NCI-H524 treated with DMSO at 0.1 percent for 48 hours (cell line): ENCODE data around the gene RASL10B.

ENCODE experiments used
- DNase-seq: peaks from one replicate; lab custom pipeline; 2025; lab: John Stamatoyannopoulos, UW

Gene RASL10B

GRCh38 chr17:35717475-35717874 lies 14.0 kb upstream of the RASL10B start:
- no peak for DNase-seq

GRCh38 chr17:35723735-35724134 lies 7.7 kb upstream of the RASL10B start:
- no peak for DNase-seq

GRCh38 chr17:35725058-35725457 lies 6.4 kb upstream of the RASL10B start:
- no peak for DNase-seq

GRCh38 chr17:35725802-35726126 lies 5.7 kb upstream of the RASL10B start:
- no peak for DNase-seq

- DNase-seq = no peak
These were observed 5.1 kb upstream of the RASL10B start for GRCh38 chr17:35726127-35726952.

DNA sequence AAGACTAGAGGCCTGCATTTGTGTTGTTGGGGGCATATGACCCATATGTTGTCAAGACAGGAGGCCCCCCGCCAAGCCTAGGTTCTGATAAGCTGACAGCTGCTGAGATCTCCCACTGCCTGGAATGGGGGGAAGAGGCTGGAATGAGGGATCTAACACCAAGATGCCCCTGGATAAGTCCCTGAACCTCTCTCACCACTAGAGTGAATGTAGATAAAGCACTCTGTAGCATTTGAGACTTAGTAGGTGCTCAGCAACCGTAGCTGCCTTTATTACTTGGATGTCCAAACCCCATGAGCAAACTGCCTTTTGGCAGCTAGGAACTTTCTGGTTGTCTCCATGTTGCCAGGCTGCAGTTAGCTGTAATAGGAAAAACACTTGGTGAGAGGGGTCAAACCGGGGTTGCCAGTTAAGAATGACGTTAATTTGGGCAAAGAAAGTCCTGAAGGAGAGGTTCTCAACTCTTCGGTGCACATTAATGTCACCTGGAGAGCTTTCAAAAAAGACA lies 4.4 kb upstream of the RASL10B start:
- no peak for DNase-seq

- no peak for DNase-seq
These were observed 3.8 kb upstream of the RASL10B start for GRCh38 chr17:35727635-35728034.

- DNase-seq = no peak
These were observed 2.9 kb upstream of the RASL10B start for GRCh38 chr17:35728551-35728950.

DNA sequence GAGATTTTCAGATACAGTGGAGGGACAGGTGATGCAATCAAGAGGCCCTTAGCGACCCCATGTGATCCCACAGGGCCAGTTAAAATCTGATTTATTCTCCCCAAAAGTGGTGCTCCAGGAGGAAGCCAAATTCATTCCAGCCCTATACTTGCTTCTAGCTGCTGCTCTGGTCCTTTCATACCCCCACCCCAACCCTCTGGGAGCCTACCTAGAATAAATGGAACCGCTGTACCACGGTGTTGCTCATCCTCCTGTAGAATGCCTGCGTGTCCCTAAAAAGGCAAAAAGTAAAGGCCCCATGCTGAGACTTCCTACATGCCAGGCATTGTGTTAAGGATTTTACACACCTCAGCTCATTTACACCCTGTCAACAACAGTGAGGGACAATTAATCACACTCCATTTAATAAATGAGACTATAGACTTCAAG lies 2.0 kb upstream of the RASL10B start:
- DNase-seq = no peak

DNA sequence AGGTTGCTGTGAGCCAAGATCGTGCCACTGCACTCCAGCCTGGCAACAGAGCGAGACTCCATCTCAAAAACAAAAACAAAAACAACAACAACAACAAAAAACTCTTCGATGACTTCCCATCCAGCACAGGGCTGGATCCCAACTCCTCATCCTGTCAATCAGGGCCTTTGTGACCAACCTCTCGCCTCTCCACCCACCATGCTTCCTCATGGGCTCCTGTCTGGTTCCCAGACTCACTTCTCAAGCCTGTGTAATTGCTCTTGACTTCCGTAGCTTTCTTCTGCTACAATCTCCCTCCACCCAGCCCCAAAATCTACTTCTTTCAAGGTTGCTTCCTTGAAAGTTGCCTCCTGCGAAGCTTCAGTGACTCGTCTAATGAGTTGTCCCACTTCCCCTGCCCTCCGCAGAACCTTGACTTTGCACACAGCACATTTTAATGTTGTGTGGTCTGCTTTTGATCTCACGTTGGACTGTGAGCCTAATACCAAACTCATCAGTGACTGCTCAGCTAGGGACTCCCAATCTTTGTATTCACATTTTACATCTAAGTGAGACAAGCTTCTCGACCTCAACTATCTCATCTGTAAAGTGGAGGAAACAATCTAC lies 936 bp upstream of the RASL10B start:
- DNase-seq = no peak

- no peak for DNase-seq
These were observed 722 bp downstream of the RASL10B start for GRCh38 chr17:35731917-35732805.

- no peak for DNase-seq
These were observed 1.3 kb downstream of the RASL10B start for GRCh38 chr17:35732806-35733136.

- no peak for DNase-seq
These were observed 1.9 kb downstream of the RASL10B start for GRCh38 chr17:35733366-35733765.

GRCh38 chr17:35734396-35734795 lies 3.0 kb downstream of the RASL10B start:
- no peak for DNase-seq

DNA sequence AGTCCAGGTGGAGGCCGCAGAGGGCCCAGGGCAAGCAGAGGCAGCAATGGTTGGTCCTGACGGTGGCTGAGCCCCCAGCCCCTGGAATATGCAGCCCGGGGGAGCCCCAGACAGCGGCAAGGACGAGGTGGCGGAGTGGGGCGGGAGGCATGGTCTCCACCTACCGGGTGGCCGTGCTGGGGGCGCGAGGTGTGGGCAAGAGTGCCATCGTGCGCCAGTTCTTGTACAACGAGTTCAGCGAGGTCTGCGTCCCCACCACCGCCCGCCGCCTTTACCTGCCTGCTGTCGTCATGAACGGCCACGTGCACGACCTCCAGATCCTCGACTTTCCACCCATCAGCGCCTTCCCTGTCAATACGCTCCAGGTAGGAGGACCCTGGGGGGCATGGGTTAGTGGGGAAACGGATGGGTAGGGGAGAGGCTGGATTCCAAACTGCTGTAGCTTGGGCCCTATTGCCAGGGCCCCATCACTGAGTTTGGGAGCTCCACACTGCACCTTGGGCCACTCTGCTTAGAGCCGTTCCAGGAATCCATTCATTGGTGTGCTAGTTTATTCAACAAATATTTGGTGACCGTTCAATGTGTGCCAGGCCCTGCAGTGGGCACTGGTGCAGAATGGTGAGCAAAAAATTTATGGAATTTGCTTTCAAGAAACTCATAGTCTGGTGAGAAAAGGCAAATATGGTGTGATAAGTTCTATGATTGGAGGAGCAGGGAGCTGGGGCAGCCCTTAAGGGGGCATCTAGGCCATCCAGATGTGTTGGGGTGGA lies 3.8 kb downstream of the RASL10B start:
- DNase-seq = no peak

- DNase-seq = no peak
These were observed 4.8 kb downstream of the RASL10B start for GRCh38 chr17:35736236-35736635.

DNA sequence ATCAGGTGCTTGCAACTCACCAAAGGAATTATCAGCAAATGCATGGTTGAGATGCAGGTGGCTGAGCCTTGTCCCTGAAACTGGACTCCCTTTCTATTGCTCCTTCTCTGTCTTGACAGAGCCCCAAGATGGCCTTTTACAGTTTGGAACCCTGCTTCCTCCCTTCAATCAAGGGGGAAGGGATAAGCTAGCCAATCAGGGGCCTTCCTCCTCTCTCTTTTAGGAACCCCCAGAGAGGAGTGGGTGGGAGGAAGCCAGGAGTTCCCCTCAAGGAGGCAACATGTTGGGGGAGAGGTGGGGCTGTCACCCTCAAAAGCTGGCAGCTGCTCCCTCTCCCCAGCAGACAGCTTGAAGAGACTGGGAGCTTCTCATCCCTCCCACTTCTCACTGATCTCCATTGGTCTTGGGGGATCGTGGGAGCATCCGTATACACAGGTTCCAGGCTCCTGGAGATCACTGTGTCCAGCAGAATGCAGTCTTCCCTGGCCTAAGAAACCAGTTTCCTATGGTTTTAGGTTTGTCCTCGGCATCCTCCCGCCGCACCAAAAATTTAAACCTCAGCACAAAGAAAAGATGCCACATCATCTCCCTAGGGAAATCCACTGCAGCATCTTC lies 7.2 kb downstream of the RASL10B start:
- DNase-seq = no peak

GRCh38 chr17:35740216-35740615 lies 8.8 kb downstream of the RASL10B start:
- no peak for DNase-seq

DNA sequence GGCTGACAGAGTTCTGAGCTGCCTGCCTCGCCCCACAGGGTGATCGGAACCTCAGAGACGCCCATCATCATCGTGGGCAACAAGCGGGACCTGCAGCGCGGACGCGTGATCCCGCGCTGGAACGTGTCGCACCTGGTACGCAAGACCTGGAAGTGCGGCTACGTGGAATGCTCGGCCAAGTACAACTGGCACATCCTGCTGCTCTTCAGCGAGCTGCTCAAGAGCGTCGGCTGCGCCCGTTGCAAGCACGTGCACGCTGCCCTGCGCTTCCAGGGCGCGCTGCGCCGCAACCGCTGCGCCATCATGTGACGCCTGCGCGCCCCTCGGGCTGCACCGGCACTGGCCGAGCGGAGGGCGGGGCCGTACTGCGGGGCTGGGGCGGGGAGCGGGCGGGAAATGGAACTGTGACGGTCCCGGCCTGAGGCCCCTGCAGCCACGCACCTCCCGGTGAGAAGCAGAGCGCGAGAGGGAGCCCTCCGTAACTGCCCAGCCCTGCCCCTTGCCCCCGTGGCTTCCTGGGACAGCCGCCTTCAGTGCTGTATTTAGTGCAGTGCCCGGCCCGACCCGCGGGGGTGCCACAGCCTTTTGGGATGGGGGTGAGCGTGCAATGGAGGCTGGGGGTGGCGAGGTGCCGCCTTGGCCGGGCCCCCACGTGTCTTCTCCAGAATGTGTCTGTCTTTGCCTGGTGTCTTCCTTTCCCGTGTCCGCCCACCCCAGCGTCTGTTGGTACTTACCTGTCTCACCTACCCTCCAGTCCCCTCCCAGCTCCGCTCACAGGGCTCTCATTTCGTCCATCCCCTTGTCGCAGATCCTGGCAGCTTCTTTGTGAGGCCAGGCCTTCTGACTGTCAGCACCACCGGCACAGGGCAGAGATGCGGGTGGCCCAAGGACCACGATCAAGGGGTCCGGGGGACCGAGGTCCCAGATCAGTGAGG lies 9.8 kb downstream of the RASL10B start:
- DNase-seq = no peak

DNA sequence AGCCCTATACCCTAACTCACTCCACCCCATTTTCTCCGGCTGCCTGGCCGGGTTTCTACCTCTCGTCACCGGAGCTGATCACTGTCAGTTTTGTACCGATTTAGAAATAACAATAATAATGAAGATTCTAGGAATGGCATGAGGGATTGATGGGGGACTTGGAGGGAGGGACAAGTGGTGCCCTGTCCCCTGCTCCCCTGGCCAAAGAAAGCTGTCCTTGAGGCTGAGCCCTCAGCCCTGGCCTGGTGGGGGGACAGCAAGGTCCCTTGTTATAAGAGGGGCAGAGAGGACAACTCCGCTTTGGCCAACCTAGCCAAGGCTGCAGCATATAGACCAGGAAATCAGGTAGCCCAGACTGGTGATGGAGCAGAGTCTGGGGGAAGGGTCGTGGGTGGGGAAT lies 11.1 kb downstream of the RASL10B start:
- DNase-seq = no peak
